GM10266 (cell line): ENCODE results near the gene SAMD15.

Experiments
- DNase-seq: peaks from one replicate; pipeline ENCODE4 v3.0.0; 2012; ENCODE audit errors: extremely low spot score
- CTCF ChIP-seq: IDR thresholded peaks from 2 replicates; pipeline ENCODE4 v1.5.1; 2012; ENCODE audit warnings: mild to moderate bottlenecking, low read depth; ENCODE audit not compliant: control insufficient read depth, insufficient read depth; ENCODE audit errors: missing control alignments

SAMD15 gene

GRCh38 chr14:77375973-77376770 is 1.0 kb upstream of the SAMD15 start:
- TF ChIP-seq CTCF = no peak
- DNase-seq = peak; percentile 48

GRCh38 chr14:77377502-77377844 is 294 bp downstream of the SAMD15 start:
- no peak for DNase-seq
- no peak for TF ChIP-seq CTCF

GRCh38 chr14:77378701-77379100 is 1.5 kb downstream of the SAMD15 start:
- DNase-seq = no peak
- TF ChIP-seq CTCF = no peak

- no peak for TF ChIP-seq CTCF
- DNase-seq = no peak
These were observed 13.0 kb downstream of the SAMD15 start for GRCh38 chr14:77390188-77390587.

- TF ChIP-seq CTCF = no peak
- no peak for DNase-seq
These were observed 23.0 kb downstream of the SAMD15 start for GRCh38 chr14:77400216-77400615.

GRCh38 chr14:77403768-77404167 is 26.6 kb downstream of the SAMD15 start:
- no peak for TF ChIP-seq CTCF
- no peak for DNase-seq

GRCh38 chr14:77406086-77406485 is 28.9 kb downstream of the SAMD15 start:
- DNase-seq = no peak
- no peak for TF ChIP-seq CTCF
